Activated CD4-positive, alpha-beta T cell treated with anti-CD3 and anti-CD28 coated beads for 48 hours (primary cell): ENCODE results near the gene CD3E.

Source experiments
- DNase-seq: peaks from one replicate; pipeline ENCODE4 v3.0.0-alpha.2; 2020

Gene CD3E

GRCh38 chr11:118291477-118292135, 12.9 kb upstream of the CD3E start:
- DNase-seq = no peak

GRCh38 chr11:118294053-118294452, 10.5 kb upstream of the CD3E start:
- DNase-seq = no peak

GRCh38 chr11:118295199-118295598, 9.3 kb upstream of the CD3E start:
- DNase-seq = peak; percentile 32

- DNase-seq = peak; percentile 53
Measured at GRCh38 chr11:118295815-118296454, 8.6 kb upstream of the CD3E start.

DNA sequence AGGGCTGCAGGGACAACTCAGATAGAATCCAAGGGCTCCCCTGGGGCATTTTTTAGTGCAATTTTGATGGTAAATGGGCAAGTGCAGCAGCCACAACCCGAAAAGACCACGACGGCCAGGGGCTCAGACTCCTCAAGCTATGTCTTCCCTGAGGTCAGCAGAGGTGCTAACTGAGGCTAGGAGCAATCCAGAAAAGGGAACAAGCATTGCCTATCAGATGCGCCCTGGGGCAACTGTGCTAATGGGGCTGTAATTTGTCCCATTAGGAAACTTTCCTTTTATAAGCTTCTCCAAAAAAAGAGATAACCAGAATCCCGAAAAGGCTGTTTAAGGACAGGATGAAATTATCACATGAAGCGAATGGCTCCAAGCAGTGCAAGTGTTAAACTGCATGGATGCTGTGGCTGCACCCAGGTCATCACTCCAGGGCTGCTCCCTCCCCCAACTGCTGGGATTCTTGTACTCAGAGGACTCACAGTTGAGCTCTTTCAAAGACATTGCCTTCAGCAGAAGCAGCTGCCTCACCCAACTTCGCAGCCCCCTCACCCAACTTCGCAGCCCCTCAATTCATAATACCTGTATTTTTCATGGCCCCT, 2.8 kb upstream of the CD3E start:
- DNase-seq = no peak

GRCh38 chr11:118304227-118304567, 333 bp upstream of the CD3E start:
- peak; percentile 41 for DNase-seq

DNA sequence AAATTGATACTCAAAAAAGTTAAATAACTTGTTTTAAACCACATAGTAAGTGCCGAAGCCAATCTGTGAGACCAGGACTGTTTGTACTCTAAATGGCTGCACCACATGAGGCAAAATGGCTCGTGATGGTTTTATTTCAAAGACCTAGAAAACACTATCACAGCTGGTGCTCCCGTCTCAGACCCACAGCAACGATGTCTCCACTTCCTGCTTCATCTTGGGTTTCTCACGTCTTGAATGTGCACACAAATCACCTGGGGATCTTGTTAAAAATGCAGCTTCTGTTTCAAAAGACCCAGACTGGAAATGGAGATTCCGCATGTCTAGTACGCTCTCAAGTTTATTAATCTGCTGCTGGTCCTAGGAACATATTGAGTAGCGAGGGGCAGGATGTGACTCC, 1.2 kb downstream of the CD3E start:
- peak; percentile 41 for DNase-seq

DNA sequence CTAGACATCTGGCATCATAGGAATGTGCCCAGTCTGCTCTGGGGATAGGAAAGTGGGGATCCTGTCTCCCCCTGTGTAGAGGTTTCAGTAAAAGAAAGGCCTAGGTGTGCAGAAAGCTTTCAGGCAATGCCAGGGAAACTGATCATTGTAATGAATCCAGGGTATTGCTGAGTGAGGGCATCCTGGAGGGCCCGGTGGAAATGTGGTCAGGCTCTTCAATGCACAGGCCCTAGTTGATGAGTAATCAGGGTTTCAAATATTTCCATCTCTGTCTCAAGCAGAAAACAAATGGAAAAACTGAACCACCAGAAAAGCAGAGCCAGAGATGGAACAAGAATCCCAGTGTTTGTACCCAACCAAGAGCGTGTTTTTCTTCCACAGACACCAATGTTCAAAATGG, 2.0 kb downstream of the CD3E start:
- DNase-seq = peak; percentile 72

DNA sequence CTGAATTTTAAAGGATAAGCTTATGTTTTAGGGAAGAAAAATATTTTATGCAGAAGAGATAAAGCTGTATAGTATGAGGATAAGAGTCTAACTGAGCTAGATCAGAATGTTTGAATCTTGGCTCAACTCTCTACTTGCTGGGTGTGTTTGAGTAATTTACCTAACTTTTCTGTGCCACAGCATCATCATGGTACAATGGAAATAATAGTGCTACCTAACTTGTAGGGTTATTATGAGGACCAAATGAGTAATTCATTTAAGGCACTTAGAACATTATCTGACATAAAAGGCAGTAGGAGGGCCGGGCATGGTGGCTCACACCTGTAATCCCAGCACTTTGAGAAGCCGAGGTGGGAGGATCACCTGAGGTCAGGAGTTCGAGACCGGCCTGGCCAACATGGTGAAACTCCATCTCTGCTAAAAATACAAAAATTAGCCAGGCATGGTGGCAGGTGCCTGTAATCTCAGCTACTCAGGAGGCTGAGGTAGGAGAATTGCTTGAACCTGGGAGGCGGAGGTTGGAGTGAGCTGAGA, 4.5 kb downstream of the CD3E start:
- peak; percentile 44 for DNase-seq

DNA sequence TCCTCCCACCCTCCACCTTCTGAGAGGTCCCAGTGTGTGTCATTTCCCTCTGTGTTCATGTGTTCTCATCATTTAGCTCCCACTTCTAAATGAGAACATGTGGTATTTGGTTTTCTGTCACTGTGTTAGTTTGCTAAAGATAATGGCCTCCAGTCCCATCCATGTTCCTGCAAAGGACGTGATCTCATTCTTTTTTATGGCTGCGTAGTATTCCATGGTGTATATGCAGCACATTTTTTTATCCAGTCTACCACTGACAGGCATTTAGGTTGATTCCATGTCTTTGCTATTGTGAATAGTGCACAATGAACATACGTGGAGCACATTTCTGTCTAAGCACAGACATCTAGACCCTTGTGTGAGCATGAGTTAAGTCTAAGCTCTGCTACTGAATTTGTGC, 5.7 kb downstream of the CD3E start:
- DNase-seq = no peak

DNA sequence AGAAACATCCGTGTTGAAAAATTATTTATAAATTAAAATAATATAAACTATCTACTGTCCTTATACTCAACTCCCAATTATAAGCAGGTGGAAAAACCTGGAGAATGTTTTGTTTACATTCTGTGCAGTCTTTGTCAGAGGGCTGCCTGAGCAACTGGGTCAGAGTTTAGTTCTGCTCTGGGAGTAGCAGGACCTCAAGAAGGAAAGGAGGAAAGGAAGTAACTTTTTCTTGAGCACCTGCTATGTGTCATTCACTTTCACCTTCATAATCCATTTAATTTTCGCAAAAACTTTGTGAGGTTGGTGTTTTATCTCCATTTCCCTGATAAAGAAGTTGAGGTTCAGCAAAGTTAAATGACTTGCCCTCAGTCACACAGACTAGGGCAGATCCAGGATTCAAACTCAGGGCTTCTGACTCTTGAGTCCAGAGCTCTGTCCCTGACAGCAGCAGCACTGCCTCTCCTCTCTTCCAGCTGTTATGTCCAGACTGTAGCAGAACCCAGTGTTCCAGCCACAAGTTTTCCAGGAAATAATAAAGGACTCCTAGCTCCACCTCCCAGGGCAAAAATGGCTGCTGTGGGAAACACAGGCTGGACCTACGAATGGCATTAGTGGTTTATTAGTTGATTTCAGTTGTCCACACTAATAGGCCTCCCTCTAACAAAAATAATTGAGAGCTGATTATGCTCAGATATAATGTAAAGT, 6.4 kb downstream of the CD3E start:
- DNase-seq = no peak

DNA sequence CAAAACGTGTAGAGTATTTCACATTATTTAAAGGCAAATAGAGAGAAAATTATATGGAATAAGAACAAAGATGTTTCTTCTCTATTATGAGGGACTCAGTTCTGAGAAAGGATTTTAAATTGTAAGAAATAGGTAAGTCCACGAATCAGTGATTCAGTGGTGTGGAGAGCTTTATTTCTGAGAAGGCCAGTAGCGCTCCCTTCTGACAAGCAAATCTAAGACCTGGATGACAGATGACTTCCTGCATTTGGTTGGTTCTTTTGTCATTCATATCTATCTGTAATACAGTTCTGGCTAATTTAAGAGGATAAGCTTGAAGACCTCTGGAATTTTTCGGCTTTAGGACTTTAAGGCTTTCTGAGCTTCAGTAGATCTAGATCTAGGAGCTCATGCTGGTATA, 7.0 kb downstream of the CD3E start:
- DNase-seq = no peak

GRCh38 chr11:118312328-118312727, 7.8 kb downstream of the CD3E start:
- DNase-seq = no peak

- DNase-seq = no peak
Measured at GRCh38 chr11:118313242-118313641, 8.7 kb downstream of the CD3E start.

DNA sequence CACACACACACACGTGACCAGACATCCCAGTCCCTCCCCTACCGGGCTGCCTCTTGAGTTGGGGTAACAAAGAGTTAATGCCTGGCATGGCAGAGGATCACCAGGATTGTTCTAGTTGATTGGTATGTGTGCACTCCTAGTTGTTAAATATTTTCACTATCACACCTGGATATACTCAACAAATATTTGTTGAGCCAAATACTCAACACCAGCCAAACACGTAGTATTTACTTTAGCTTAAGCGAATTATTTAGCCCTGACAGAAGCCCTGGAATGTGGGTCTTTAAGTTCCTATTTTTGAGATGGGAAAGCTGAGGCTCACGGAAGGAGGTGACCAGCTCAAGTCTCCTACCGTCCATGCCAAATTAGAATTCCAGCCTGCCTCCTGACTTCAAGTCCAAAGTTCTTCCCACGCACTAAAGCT, 10.5 kb downstream of the CD3E start:
- no peak for DNase-seq

DNA sequence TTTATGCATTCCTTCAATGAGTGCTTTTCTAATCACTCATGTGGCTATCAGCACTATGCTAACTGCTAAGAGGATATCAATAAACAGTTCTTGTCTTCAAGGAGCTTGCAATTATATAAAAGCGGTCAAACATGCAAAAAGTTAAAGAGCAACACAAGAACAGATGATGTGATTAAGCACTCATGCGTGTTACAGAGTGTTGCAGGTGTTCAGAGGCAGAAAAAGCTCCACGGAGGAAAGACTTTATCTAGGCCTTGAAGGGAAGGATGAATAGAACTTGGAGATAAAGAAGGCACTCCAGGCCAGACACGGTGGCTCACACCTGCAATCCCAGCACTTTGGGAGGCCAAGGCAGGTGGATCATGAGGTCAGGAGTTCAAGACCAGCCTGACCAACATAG, 13.6 kb downstream of the CD3E start:
- DNase-seq = no peak

- no peak for DNase-seq
Measured at GRCh38 chr11:118318581-118319336, 14.2 kb downstream of the CD3E start.

DNA sequence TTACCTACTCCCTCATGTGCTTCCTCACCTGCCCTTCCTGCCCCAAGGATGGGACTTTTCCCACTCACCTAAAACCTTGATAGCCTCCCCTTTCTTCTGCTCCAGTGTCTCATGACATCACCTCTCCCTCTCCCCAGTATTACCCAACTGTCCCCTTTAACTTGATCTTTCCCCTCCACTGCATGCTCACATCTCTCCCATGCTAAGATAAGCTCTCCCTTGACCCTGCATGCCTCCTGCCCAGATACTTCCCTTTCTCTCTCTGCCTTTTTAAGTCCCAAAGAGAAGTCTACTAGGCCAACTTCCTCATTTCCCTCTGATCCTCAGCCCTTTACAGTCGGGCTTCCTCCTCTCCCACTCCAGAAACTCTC, 14.8 kb downstream of the CD3E start:
- DNase-seq = no peak

GRCh38 chr11:118320515-118320914, 16.0 kb downstream of the CD3E start:
- no peak for DNase-seq

- DNase-seq = no peak
Measured at GRCh38 chr11:118321386-118322082, 17.0 kb downstream of the CD3E start.

GRCh38 chr11:118322721-118323120, 18.2 kb downstream of the CD3E start:
- no peak for DNase-seq

- no peak for DNase-seq
Measured at GRCh38 chr11:118325283-118325682, 20.8 kb downstream of the CD3E start.
